Upper lobe of left lung (tissue), 6 donors: Measurements from ENCODE around the gene S100A3. TPM values are rescaled to one million over a fixed set of nuclear protein-coding genes. Genes with fewer than 3 reads are reported as not detected.
A peak's percentile ranks its signal among the peaks of the same experiment; 100 is the strongest.
"Not testable (repeated sequence)": the region's sequence is repeated elsewhere in the genome, so short reads cannot be mapped to it uniquely, and the experiment has no call there.

ENCODE experiments used
- ATAC-seq, 2 donors: fragments of 200-7000 bp; cut with Tn5 transposase; one replicate each; pipeline ENCODE4 v1.9.1; 2022; ENCODE audit warnings: mild to moderate bottlenecking in 2 of 2, moderate library complexity in 2 of 2; ENCODE audit not compliant: low FRiP score in 2 of 2
- DNase-seq, 2 donors: peaks; one replicate each; pipeline ENCODE4 v3.0.0-alpha.2; 2019 to 2020
- H3K27ac ChIP-seq, 4 donors: fragments of 200-600 bp; sonication (generic); one replicate each; pipeline ENCODE4 v1.5.1; 2016 to 2019
- H3K27me3 ChIP-seq, 4 donors: fragments of 200-600 bp; sonication (generic); one replicate each; pipeline ENCODE4 v1.5.1; 2017 to 2019
- H3K36me3 ChIP-seq, 4 donors: fragments of 200-600 bp; sonication (generic); one replicate each; pipeline ENCODE4 v1.5.1; 2016 to 2019
- H3K4me1 ChIP-seq, 4 donors: fragments of 200-600 bp; sonication (generic); one replicate each; pipeline ENCODE4 v1.5.1; 2018 to 2019
- H3K4me3 ChIP-seq, 4 donors: fragments of 200-600 bp; sonication (generic); one replicate each; pipeline ENCODE4 v1.5.1; 2017 to 2019; ENCODE audit warnings: mild to moderate bottlenecking in 2 of 4, moderate library complexity in 1 of 4
- H3K9me3 ChIP-seq, 4 donors: fragments of 200-600 bp; sonication (generic); one replicate each; pipeline ENCODE4 v1.5.1; 2018 to 2019
- CTCF ChIP-seq, 6 experiments: fragments of 450-650 bp in 4 of 6; fragments of 200-600 bp in 2 of 6; sonication (generic) in 2 of 6; IDR thresholded peaks; one replicate each; pipeline ENCODE4 v1.5.1; 2016 to 2019; ENCODE audit warnings: antibody characterized with exemption in 6 of 6
- EP300 ChIP-seq, 4 donors: sonication (generic); formaldehyde crosslinking; IDR thresholded peaks; one replicate each; pipeline ENCODE4 v1.5.1; 2017; ENCODE audit warnings: antibody characterized with exemption in 4 of 4, control low read depth in 2 of 4
- POLR2A ChIP-seq, 4 donors: fragments of 450-650 bp; IDR thresholded peaks; one replicate each; pipeline ENCODE4 v1.5.1; 2016 to 2017; ENCODE audit warnings: antibody characterized with exemption in 4 of 4, mild to moderate bottlenecking in 2 of 4
- POLR2AphosphoS5 ChIP-seq, 2 donors: sonication (generic); formaldehyde crosslinking; IDR thresholded peaks; one replicate each; pipeline ENCODE4 v1.5.1; 2017; ENCODE audit warnings: antibody characterized with exemption in 2 of 2
- WGBS, 2 donors: methylation state at CpG; one replicate each; pipeline ENCODE4 v1.1.5; 2017 to 2018; 5-methylcytosine and 5-hydroxymethylcytosine counted together
- total RNA-seq, 6 donors: library from RNA; depleted of rRNA in 4 of 6; stranded (reverse); fragments of >200 nt in 4 of 6; gene quantifications; one replicate each; pipeline versions ENCODE4 v1.1.0 to v1.2.1, GENCODE V29; 2016 to 2021
- donor health status: DM: no; HTN: no; CAD: no; lungs with moderate emphysema.
- donor health status: DM: no; HTN: yes; CAD: no; lungs with severe emphysema.

S100A3 gene
- total RNA-seq, 6 donors from 2014 or later, result 2.0 to 4.4 (median 2.1) TPM; not detected in 1

DNA sequence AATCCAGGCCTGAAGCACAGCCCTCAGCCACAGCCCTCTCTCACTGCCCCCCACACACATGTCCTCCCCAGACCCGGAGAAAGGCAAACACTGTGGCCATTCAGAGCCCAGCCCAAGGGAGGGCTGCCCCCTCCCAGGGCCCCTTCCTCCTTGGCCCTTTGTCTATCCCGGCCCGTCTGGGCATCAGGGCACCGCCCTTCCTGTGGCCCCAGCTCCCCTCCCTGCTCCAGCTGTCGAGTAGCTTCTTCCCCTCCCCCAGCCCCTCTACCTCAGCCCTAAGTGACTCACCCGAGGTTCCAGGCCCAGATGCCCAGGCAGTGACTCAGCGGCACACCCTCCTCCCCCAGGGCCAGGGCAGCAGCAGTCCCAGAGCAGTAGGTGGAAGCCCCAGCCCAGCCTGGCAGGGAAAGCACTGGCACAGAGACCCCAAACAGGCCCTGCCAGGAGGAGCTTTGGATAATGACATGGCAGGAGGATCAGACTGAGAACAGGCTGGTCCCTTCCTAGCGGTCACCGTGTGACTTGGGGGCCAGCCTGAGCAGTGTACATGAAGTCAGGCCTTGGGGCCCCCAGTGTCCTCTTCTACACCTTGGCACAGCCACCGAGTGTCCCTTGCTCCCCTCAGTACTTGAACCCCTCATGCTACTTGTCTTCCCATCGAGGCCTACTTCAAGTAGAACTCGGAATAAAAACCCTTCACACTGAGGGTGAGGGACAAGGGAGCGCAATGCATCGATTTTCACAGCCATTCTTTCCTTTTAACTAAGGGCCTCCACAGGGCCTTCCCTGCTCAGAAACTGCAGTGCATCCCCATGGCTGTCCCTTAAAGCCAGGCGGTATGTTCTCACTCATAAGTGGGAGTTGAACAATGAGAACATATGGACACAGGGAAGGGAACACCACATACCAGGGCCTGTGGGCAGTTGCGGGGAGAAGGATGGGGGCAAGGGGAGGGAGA is 17.6 kb upstream of the S100A3 start:
- peak overlapping the region; percentile 95 to 99 (median 96) for H3K27ac ChIP-seq
- TF ChIP-seq EP300 (IDR thresholded peaks at IDR 0.05) (peak in 3 of 4 donors; percentile 14 to 97 (median 91)), POLR2A (IDR thresholded peaks at IDR 0.05) (peak in 2 of 4 donors; percentile 36 to 85), CTCF (IDR thresholded peaks at IDR 0.05) (peak in 3 of 6 experiments; percentile 3 to 20 (median 18)), POLR2AphosphoS5 (IDR thresholded peaks at IDR 0.05) (peak; percentile 96 to 97)
- peak; percentile 95 to 96 for ATAC-seq
- DNase-seq, result peak; percentile 90 to 100
- WGBS, 2 donors, result 34 to 40% methylated on average over 12 to 16 of the region's 16 CpGs
- no peaks in the 10 kb centered on the region for H3K9me3 ChIP-seq
- H3K27me3 ChIP-seq, result no peaks in the 10 kb centered on the region
- peak overlapping the region in 1 of 4 donors; percentile 21 for H3K4me3 ChIP-seq
- no peaks in the 10 kb centered on the region for H3K36me3 ChIP-seq
- peaks cover 41 to 51% (median 44%) of the 10 kb centered on the region in 4 donors for H3K4me1 ChIP-seq

GRCh38 chr1:153565529-153566374 is 16.7 kb upstream of the S100A3 start, which contains the start of gene S100A2:
Gene S100A2 (minus strand): TSS chr1:153565844. CDS start chr1:153563877, 1,967 bp downstream.
- Histone ChIP-seq H3K4me3 (peak within 1 kb of the TSS in 1 of 4 donors; percentile 21), H3K27ac (peak within 1 kb of the TSS; percentile 95 to 99 (median 96)), H3K27me3 (no peaks in the 10 kb centered on the region), H3K4me1 (peaks cover 41 to 49% (median 44%) of the 10 kb centered on the region in 4 donors), H3K9me3 (no peaks in the 10 kb centered on the region), H3K36me3 (no peaks in the 10 kb centered on the region)
- WGBS, 2 donors, result 25 to 36% methylated on average over 8 of the region's 8 CpGs
- DNase-seq (peak in 1 of 2 donors; percentile 91), ATAC-seq (peak; percentile 71 to 81)
- TF ChIP-seq CTCF (IDR thresholded peaks at IDR 0.05), result no peak
- TF ChIP-seq EP300 (IDR thresholded peaks at IDR 0.05), result peak in 1 of 4 donors; percentile 66
- TF ChIP-seq POLR2A (IDR thresholded peaks at IDR 0.05), result peak in 2 of 4 donors; percentile 34 to 37
- peak; percentile 58 to 64 for TF ChIP-seq POLR2AphosphoS5 (IDR thresholded peaks at IDR 0.05)

- TF ChIP-seq POLR2A (IDR thresholded peaks at IDR 0.05) (no peak), CTCF (IDR thresholded peaks at IDR 0.05) (no peak), POLR2AphosphoS5 (IDR thresholded peaks at IDR 0.05) (no peak), EP300 (IDR thresholded peaks at IDR 0.05) (no peak)
- Histone ChIP-seq H3K27me3 (no peaks in the 10 kb centered on the region), H3K27ac (peak overlapping the region in 3 of 4 donors; percentile 96 to 99 (median 97)), H3K9me3 (no peaks in the 10 kb centered on the region), H3K4me1 (peaks cover 40 to 47% (median 44%) of the 10 kb centered on the region in 4 donors), H3K36me3 (no peaks in the 10 kb centered on the region), H3K4me3 (no peak overlapping the region)
- 93 to 100% methylated on average over 2 to 5 of the region's 7 CpGs for WGBS, 2 donors
- ATAC-seq (no peak), DNase-seq (no peak)
These were observed 14.9 kb upstream of the S100A3 start for GRCh38 chr1:153563991-153564390.

DNA sequence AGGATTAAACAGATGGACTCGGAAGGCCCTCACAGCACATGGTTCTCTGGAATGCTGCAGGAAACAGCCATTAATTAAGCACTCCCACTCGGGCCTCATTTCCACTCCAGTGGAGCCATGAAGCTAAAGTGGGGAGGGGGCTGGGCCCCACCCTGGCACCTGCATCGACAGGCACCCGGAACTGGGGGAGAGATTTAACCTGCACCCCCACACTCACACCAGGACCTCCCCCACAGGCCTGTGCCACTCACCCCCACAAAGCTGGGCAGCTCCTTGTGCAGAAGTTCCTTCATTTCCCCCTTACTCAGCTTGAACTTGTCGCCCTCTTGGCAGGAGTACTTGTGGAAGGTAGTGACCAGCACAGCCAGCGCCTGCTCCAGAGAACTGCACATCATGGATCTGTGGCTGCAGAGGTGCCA is 14.4 kb upstream of the S100A3 start:
- Histone ChIP-seq H3K36me3 (no peaks in the 10 kb centered on the region), H3K4me3 (no peak overlapping the region), H3K9me3 (no peaks in the 10 kb centered on the region), H3K27me3 (no peaks in the 10 kb centered on the region), H3K4me1 (peaks cover 35 to 42% (median 39%) of the 10 kb centered on the region in 4 donors), H3K27ac (no peak overlapping the region)
- no peak for DNase-seq
- no peak for ATAC-seq
- TF ChIP-seq CTCF (IDR thresholded peaks at IDR 0.05) (no peak), EP300 (IDR thresholded peaks at IDR 0.05) (no peak), POLR2AphosphoS5 (IDR thresholded peaks at IDR 0.05) (no peak), POLR2A (IDR thresholded peaks at IDR 0.05) (no peak)
- WGBS, 2 donors, result 73 to 75% methylated on average over 6 of the region's 6 CpGs

DNA sequence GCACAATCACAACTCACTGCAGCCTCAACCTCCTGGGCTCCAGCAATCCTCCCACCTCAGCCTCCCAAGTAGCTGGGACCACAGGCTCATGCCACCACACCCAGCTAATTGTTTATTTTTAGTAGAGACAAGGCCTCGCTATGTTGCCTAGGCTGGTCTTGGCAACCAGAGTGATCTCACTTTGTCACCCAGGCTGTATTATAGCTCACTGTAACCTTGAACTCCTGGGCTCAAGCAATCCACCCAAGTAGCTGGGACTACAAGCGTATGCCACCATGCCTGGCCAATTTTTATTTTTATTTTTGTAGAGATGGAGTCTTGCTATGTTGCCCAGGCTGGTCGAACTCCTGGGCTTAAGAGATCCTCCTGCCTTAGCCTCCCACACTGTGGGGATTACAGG is 13.0 kb upstream of the S100A3 start:
- not testable (repeated sequence) for DNase-seq, H3K27me3 ChIP-seq, H3K36me3 ChIP-seq, ATAC-seq, H3K9me3 ChIP-seq, H3K4me3 ChIP-seq
- H3K27ac ChIP-seq, result peak overlapping the region in 1 of 4 donors; percentile 26
- 89 to 91% methylated on average over 3 of the region's 3 CpGs for WGBS, 2 donors
- peaks cover 21 to 27% (median 25%) of the 10 kb centered on the region in 4 donors for H3K4me1 ChIP-seq
